Stimulated activated CD4-positive, alpha-beta T cell treated with anti-CD3 and anti-CD28 coated beads, Interleukin-4, amount 100 ng/mL, for 24 hours (primary cell): ENCODE results near the gene DTNA.

Experiments
- DNase-seq: peaks from one replicate; pipeline ENCODE4 v3.0.0-alpha.2; 2020

DTNA gene

DNA sequence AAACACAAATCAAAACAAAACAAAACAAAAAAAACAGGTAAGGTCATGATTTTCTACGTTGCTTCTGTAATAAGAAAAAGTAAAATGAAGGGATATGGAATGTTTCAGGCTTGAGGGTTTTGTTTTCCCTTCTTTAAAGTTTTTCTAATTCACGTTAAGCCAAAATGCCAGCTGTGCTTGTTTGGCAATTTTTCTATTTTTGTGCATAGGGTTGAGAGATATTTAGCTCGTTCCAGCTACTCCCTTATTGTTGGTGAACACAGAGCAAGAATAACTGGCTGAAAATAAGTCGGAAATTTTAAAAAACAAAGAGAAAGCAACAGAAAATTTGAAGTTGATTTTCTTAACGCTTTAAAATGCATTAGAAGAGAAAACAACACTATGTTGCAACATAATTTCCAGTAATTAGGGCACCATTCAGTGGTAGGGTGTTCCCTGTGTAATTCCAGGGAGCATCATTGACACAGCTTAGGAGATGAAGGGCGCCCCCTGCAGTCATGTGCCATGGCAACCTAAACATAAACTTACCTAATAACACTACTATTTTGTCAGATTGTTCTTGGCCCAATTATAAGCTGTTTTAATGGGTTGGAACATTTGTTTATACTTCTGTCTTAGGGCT is 99.5 kb downstream of the DTNA start:
- DNase-seq, result no peak

DNA sequence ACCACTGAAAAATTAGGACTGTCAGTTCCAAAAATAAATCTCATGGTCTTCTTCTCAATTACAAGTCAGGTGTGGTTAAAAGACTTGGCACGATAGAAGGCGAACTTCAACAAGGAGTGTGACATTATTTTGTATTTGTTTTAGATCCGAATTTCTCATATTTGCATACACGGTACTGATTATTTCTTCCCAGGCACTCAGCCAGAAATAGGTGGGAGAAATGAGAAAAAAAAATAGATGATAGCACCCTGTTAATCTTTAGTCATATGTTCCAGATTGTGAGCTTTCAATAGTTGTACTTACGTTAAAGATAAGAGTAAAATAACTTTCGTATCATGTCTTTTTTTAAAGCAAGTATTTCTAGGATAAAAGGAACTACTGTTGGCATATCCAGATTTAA is 106.1 kb downstream of the DTNA start:
- no peak for DNase-seq

DNA sequence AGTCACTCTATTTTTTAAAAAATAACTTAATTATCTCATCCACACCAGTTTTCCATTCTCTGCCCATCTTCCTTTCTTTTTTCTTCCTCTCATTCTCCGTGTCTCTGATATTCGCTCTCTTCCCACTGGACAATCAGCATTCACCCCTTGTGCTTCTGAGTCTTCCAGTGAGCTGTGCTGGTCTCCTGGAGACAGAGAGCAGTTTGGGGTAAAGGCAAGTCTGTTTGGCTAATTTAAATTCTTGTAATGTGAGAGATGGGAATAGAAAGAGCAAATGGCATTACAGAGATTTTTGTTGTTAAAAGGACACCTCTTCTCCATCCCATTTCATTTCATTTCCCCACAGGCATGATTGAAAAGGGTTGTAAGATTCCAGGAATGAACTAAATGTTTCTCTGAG is 107.5 kb downstream of the DTNA start:
- no peak for DNase-seq

DNA sequence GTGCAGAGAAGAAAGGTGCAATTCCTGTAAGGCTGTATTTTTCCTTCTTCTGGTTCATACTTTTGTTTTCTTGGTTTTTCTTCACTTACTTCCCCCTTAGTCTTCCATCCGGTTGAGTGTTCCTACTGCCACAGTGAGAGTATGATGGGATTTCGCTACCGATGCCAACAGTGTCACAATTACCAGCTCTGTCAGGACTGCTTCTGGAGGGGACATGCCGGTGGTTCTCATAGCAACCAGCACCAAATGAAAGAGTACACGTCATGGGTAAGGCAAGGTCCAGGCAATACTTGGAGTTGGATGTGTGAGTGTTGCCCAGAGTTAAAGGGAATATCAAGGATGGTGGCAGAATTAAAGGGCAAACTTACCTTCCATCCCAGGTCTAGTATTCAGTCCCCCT is 108.0 kb downstream of the DTNA start:
- DNase-seq, result no peak

DNA sequence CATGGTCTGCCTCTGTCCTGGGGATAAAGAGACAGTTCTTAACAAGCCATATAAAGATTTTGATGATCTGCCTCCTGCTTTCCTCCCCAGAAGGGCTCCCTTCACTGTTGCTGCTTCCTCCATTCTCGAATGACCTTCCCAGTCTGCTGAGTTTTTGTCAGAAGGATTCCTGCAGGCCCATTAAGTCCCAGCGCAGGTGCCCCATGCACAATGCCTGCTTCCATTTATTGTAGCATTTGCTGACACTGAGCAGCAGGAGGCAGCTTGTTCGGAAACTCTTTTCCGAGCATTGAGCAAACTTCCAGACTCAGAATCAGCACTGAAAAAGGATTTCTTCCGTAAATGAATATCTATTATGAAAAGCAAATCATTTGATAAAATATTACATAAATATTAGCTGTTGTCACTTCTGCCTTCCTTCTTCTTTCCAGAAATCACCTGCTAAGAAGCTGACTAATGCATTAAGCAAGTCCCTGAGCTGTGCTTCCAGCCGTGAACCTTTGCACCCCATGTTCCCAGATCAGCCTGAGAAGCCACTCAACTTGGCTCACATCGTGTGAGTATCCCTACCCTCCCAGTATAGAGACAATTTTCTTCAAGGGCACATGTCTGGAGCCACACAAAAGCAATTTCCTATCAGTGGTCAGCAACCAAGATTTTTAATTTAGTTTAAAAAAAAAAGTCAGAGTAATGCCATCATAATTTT is 110.4 kb downstream of the DTNA start:
- DNase-seq, result no peak

DNA sequence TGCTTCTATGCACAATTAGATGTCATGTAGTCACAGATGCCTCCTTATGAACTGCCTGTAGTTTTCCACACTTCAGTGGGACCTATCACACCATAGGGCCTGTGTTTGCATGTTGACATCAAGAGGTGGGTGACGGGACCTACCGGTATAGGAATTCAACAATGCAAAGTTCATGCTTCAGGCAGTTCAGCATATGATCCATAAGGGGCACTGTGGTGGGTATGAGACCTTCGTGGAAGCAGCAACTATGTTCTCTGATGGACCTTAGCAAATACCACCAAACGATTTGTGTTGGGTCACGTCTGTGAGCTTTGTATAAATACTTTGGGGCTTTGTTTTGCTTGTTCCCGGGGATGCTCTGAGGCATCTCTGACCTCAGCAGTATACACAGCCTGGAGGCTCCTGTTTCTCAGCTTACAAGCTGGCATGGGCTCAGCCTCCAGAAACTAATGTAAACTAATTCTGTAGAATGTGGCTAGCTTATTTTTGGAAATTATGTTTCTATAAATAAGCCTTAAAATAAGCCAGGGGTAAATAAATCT is 111.6 kb downstream of the DTNA start:
- no peak for DNase-seq

DNA sequence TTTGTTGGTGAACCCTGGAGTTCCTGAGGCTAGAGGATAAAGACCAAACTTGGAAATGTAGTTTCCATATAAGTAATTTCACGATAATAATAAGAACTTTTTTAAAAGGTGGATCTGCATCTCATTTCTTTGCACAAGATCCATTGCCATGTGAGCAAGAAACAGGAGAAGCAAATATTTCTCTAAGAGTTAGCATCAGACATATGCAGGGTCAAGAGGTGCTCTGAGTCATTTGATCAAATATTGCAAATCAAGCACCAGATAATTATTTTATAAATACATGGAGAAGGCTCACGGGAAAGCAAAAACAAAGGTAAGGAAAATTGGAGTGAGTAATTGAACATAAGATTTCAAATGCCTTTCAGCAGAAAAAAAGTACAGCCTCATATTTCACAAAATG is 118.0 kb downstream of the DTNA start:
- no peak for DNase-seq

DNA sequence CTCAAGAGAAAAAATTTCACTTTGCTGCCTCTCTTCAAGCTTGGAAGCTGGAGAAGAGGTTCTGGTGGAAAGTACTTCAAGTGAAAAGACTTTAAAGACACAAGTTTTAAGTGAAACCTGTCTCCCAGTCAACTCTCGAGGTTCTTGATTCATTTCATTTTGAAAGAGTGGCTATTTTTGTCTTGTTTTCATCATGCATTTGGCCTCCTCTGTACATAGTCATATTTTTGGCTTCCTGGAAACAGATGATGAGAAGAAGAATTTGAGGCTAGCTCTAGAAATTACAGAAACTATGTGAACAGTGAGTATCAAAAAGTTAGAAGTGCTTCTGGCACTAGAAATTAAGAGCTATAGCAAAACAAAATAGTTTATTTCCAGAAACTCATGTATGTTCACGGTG is 124.8 kb downstream of the DTNA start:
- DNase-seq, result no peak

DNA sequence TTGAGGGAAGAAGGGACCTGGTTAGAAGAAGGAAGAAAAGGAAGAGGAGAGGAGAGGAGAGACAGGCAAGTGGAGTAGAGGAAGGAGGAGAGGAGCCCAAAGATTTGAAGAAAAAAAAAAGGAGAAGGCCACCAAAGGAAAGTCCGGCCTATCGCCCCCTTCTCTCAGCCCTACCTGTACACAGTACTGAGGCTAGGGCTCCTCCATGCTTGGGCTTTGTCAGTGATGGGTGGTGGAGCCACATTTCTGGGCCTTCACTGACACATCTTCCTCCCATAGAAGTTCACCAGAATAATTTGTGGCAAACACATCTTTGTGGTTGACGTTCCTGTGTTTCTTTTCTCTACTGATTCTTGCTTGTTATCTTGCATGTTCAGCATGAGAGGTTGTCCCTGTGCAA is 125.4 kb downstream of the DTNA start:
- DNase-seq, result no peak

DNA sequence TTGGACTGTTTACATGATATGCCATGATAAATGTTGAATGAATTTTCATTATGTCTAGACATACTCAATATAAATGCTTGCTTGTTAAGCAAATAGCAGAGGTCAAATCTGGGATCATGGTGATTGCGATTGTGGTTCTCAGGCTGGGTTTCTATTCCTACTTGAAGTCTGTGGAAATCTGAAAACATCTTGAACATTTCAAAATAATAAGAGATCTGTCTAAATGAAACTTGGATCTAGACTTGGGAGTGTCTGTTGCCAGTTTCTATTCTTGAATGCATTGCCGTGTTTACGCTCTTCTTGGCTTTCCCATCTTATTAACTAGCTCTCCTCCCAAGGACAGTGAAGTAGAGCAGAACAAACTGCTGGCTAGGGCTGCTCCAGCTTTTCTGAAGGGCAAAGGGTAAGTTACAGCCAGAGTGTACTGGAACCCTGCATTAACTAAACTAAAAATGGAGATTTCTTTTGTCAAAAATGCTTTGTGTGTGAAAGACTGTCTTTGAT is 127.7 kb downstream of the DTNA start:
- no peak for DNase-seq

DNA sequence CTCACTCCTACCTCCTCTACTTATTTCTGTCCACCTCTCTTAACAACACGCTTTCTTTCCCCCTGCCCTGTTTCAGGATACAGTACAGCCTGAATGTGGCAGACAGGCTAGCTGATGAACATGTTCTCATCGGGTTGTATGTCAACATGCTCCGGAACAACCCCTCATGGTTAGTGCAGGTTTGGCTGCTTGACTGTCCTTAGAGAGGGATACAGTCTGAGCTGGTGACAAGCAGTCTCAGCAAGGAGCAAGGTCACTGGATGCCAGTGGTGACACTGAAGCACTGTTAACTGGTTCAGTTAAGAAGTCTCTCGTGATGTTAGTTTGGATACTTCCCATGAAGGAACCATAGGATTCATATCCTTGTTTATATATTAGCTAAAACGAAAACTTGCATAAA is 128.6 kb downstream of the DTNA start:
- no peak for DNase-seq

DNA sequence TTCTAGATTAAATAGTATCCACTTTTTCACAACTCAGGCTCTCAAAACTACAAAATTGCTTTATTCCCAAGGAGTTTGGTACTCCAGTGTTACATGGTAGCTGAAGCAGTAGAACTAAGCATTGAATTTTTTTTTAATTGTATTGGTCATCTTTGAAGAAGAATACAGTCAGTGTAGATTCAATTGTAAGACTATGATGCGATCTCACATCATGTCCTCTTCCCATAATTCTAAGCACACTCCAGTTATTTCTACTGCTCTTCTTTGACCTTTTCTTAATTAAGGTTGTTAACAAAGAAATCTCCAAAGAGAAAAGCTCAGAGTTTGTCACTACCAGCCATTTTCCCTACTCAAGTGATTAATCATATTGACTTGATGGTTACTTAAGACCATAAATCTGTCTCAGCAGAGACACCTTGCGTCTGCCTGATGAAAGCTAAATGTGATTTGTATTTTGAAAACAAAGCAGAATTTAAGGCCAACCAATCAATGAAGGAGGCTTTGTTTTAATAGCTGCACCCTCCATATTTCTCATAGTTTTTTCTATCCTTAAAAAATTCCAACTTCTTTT is 130.2 kb downstream of the DTNA start:
- no peak for DNase-seq

DNA sequence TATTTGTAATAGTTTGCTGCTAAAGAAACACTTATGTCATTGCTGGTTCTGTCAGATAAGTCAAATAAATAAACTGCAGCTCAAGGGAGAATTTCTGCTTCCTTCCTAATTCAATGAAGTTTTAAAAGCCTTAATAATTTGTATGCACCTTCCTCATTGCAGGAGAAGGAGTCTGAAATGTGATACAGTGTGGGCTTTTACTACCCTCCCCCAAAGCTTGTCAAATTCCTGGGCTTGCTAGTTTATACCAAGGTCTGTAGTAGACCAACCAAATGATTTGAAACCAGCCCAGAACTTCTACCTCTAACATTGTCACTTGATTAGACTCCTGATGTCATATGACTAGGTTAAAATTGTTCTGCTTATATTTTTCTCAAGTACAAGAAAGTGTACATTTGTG is 131.8 kb downstream of the DTNA start:
- no peak for DNase-seq

DNA sequence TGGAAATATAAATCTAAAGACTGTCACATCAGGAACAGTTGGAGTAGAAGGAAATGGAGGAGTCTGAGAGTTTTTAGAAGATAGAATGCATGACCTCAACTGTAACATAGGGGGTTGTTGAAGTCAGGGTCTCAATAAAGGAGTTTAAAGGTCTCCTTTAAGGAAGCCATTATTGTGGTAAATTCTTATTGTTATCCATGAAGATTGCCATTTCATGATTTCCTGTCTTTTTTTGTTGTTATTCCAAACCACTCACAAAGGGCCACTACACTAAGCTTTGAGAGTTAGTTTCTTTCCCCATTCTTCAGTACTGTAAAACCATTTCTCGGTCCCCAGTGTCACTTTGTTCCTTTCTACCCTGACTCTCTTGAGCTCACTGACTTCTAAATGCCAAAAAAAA is 134.0 kb downstream of the DTNA start:
- DNase-seq, result no peak

DNA sequence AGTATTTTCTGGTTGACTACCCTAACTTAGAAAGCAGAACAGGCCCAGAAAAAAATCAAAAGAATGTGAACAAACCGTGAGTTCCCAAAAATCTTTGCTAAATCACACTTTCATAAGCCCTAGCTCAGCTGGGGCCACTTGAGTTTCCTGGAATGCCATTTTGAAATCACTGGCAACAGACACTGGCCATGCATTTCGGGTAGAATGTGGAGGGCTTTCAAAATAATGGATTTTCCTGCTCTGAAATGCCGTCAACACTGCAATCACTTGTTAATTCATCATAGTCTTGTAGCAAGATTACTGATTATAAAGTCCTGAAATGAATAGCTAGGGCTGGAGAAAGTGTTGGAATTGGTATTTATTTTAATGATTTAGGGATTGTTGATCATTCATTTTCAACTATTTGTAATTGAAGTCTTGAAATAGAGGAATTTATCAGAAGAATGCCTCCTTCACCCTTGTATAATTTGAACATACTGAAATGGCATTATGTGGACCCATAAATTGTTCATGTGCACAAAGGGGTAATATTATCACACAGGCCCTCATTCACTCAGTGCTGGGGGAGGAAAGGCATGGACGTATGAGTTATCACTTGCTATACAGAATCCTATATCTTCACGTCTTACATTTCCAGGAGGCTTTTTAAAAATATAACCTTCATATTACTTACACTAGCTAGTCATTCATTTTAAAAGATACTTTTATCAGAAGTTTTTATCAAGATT is 134.8 kb downstream of the DTNA start:
- no peak for DNase-seq

DNA sequence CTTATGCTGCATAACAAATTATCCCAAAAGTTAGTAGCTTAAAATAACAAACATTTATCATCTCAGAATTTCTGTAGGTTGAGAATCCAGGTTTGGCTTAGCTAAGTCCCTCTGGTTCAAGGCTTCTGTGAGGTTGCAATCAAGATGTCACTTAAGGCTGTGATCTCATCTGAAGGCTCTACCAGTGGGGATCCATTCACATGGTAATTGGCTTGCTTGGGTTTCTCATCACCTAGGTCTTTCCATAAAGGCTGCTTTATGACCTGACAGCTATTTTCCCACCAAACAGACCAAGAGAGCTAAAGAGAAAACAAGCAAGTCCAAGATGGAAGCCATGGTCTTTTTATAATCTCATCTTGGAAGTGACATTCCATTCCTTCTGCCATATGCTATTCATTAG is 137.3 kb downstream of the DTNA start:
- DNase-seq, result no peak

DNA sequence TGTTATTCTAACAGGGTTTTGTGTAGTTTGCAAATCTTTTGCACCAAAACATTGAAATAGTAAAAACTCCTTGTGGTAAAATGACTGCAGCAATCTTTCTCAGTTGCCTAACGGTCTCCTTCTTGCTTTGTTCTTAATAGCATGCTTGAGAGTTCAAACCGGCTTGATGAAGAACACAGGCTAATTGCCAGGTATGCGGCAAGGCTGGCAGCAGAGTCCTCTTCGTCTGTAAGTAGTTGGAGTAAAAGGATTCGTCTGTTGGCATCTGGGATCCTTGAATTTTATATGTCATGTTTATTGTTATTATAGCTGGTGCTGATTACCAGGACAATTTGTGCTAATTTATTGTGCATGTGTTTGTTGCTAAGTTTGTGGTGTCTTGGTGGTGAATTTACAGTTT is 138.1 kb downstream of the DTNA start:
- DNase-seq, result no peak

DNA sequence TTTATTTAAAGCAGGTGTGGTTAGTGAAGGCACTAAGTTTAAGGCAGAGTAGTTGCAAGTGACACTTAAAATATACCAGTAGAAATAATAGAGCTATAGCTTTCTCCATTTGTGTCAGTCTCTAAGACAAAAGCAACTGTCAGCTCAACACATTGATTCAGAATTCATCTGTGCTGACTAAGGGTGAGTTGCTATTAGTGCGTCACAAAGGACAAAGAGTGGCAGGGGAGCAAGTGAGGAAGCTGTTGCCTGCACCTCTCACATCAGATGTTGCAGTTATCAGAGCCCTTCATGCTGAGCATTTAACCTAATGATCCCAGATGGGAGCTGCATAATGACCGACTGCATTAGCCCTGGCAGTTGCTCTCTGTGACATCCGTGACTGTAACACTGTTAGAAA is 138.6 kb downstream of the DTNA start:
- no peak for DNase-seq

DNA sequence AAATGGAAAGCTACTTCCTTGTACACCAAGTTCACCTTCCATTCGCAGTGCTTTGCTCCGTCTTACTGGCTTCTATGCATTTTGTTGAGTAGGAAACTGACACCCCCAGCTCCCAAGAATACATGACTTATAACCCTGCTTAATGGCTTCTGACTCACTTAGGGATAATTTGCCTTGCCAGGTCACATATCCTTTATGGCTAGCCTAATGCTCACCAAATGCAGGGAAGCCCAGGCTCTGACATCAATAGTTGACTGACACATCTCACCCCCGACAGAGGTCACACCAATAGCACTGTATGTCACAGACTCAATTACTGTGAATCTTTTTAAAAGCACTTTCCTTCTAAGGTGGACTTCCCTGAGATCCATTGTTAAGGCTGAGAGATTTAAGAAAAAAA is 147.2 kb downstream of the DTNA start:
- no peak for DNase-seq

DNA sequence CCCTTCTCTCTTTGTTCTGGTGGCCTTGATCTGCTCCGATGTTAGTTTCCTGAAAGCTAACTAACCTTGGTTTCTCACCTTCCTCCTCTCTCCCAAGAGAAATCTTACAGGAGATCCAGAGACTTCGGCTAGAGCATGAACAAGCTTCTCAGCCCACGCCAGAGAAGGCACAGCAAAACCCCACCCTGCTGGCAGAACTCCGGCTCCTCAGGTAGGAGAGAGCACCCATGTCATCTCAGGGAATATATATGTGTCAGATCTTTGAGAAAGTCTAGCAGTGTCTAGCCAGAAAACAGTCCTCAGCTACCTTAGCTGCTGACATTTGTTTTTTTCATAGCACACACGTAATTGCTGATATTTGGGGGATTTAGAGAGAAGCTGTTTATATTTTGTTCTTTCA is 148.1 kb downstream of the DTNA start:
- no peak for DNase-seq

DNA sequence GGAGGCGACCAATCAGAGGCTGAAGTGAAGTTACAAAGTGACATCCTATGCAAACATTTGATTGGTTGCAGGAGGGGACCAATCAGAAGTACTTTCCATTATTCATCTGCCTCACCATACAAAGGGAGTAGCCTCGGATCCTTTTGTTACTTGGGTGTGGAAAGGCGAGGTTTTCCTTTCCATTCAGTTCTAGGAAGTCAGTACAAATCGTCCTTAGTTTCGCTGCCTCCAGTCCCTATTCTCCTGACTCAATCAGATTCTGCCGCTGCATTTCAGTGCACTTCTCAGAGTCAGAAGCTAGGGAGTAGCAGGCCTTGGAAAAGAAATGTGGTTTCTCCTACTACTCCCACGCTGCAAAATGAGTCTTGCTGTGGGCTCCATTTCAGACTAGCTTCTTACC is 149.4 kb downstream of the DTNA start:
- DNase-seq, result no peak

DNA sequence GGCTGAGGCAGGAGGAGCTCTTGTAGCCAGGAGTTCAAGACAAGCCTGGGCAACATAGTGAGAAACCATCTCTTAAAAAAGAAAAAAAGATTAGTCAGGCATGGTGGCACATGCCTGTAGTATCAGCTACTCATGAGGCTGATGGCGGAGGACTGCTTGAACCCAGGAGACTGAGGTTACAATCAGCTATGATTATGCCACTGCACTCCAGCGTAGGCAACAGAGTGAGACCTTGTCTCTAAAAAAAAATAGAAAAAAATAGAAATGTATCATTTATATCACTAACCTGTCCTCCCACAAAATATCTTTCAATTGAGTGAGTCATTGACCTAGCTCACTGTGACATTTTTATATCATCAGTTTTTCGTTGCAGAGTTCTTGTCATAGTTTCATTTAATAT is 152.5 kb downstream of the DTNA start:
- no peak for DNase-seq

DNA sequence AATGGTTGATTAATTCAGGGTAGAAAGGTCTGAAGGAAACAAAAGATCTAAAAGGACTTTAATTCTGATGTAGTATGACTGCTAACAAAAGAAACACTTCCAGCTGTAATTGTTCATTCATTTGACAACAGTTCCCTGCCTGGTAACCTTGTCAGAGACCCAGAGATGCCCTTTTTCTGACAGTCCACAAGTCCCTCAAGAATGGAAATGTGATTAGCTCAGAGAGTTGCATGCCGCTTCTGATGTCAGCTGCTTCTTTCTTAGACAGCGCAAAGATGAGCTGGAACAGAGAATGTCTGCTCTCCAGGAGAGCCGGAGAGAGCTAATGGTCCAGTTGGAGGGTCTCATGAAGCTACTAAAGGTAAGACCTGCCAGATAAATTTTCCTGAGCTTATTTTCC is 153.6 kb downstream of the DTNA start:
- DNase-seq, result no peak
